H9 (cell line): ENCODE measurements around the gene IL9. TPM values are rescaled to one million over a fixed set of nuclear protein-coding genes. Genes with fewer than 3 reads are reported as not detected.

Experiments
- DNase-seq: peaks from one replicate; pipeline ENCODE4 v3.0.0-alpha.2; 2017
- H2AFZ ChIP-seq: one replicate; pipeline ENCODE4 v1.6.1; 2013; ENCODE audit warnings: mild to moderate bottlenecking, low read length, control low read depth, moderate library complexity
- H2AK5ac ChIP-seq: 2 replicates; pipeline ENCODE4 v1.6.1; 2013; ENCODE audit warnings: low read length, control low read depth, mixed read lengths; ENCODE audit not compliant: insufficient read length
- H2BK120ac ChIP-seq: one replicate; pipeline ENCODE4 v1.6.1; 2013; ENCODE audit warnings: low read depth, mild to moderate bottlenecking, low read length, control low read depth, inconsistent platforms; ENCODE audit not compliant: poor library complexity, severe bottlenecking
- H2BK12ac ChIP-seq: 2 replicates; pipeline ENCODE4 v1.6.1; 2013; ENCODE audit warnings: low read length, control low read depth, mixed read lengths, low read depth; ENCODE audit not compliant: insufficient read length
- H2BK15ac ChIP-seq: 2 replicates; pipeline ENCODE4 v1.6.1; 2013; ENCODE audit warnings: low read depth, low read length, control low read depth
- H2BK20ac ChIP-seq: one replicate; pipeline ENCODE4 v1.6.1; 2013; ENCODE audit warnings: low read depth, mild to moderate bottlenecking, low read length, control low read depth, inconsistent platforms; ENCODE audit not compliant: poor library complexity, severe bottlenecking
- H2BK5ac ChIP-seq: 2 replicates; pipeline ENCODE4 v1.6.1; 2013; ENCODE audit warnings: low read length, control low read depth, mixed read lengths; ENCODE audit not compliant: insufficient read length
- H3K14ac ChIP-seq: 2 replicates; pipeline ENCODE4 v1.6.1; 2013; ENCODE audit warnings: low read length, control low read depth; ENCODE audit not compliant: insufficient read depth
- H3K18ac ChIP-seq: 2 replicates; pipeline ENCODE4 v1.6.1; 2013; ENCODE audit warnings: low read depth, mild to moderate bottlenecking, mixed read lengths, low read length, control low read depth; ENCODE audit not compliant: insufficient read length
- H3K23ac ChIP-seq: 2 replicates; pipeline ENCODE4 v1.6.1; 2013; ENCODE audit warnings: low read length, control low read depth, mixed read lengths, low read depth; ENCODE audit not compliant: insufficient read length
- H3K23me2 ChIP-seq: 2 replicates; pipeline ENCODE4 v1.6.1; 2013; ENCODE audit warnings: low read depth, mild to moderate bottlenecking, mixed read lengths, low read length, control low read depth; ENCODE audit not compliant: insufficient read length, poor library complexity, severe bottlenecking
- H3K27ac ChIP-seq: 2 replicates; pipeline ENCODE4 v1.5.1; 2013; ENCODE audit warnings: low read length, control low read depth, mixed read lengths, low read depth; ENCODE audit not compliant: insufficient read length
- H3K27me3 ChIP-seq: 2 replicates; pipeline ENCODE4 v1.6.1; 2013; ENCODE audit warnings: low read length, control low read depth, inconsistent platforms; ENCODE audit not compliant: insufficient read depth
- H3K4ac ChIP-seq: 2 replicates; pipeline ENCODE4 v1.6.1; 2013; ENCODE audit warnings: low read depth, mild to moderate bottlenecking, control low read depth, inconsistent platforms, low read length, moderate library complexity
- H3K4me1 ChIP-seq: 2 replicates; pipeline ENCODE4 v1.6.1; 2013; ENCODE audit warnings: low read length, control low read depth, inconsistent platforms; ENCODE audit not compliant: insufficient read depth
- H3K4me2 ChIP-seq: 2 replicates; pipeline ENCODE4 v1.6.1; 2013; ENCODE audit warnings: low read length, control low read depth, mixed read lengths; ENCODE audit not compliant: insufficient read length, insufficient read depth
- H3K56ac ChIP-seq: 2 replicates; pipeline ENCODE4 v1.6.1; 2013; ENCODE audit warnings: low read depth, mild to moderate bottlenecking, mixed read lengths, low read length, control low read depth; ENCODE audit not compliant: insufficient read length
- H3K79me1 ChIP-seq: 2 replicates; pipeline ENCODE4 v1.6.1; 2013; ENCODE audit warnings: low read depth, mild to moderate bottlenecking, moderate library complexity, low read length, control low read depth, inconsistent platforms; ENCODE audit not compliant: insufficient read depth, poor library complexity, severe bottlenecking
- H3K79me2 ChIP-seq: 2 replicates; pipeline ENCODE4 v1.6.1; 2013; ENCODE audit warnings: low read length, control low read depth, inconsistent platforms; ENCODE audit not compliant: insufficient read depth
- H3K9ac ChIP-seq: 2 replicates; pipeline ENCODE4 v1.6.1; 2013; ENCODE audit warnings: low read length, control low read depth, mixed read lengths; ENCODE audit not compliant: insufficient read length; ENCODE audit errors: extremely low read depth
- H3K9me3 ChIP-seq: one replicate; pipeline ENCODE4 v1.6.1; 2013; ENCODE audit warnings: low read depth, low read length, inconsistent platforms; ENCODE audit not compliant: control insufficient read depth
- H3T11ph ChIP-seq: one replicate; pipeline ENCODE4 v1.6.1; 2013; ENCODE audit warnings: mild to moderate bottlenecking, low read length, control low read depth, inconsistent platforms
- H4K20me1 ChIP-seq: one replicate; pipeline ENCODE4 v1.6.1; 2013; ENCODE audit not compliant: control insufficient read depth, insufficient read length, insufficient read depth
- H4K5ac ChIP-seq: 2 replicates; pipeline ENCODE4 v1.6.1; 2013; ENCODE audit warnings: low read depth, mild to moderate bottlenecking, mixed read lengths, low read length, control low read depth; ENCODE audit not compliant: insufficient read length
- H4K8ac ChIP-seq: replicated peaks from 2 replicates; pipeline ENCODE4 v1.6.1; 2013; ENCODE audit warnings: low read length, control low read depth, mixed read lengths, low read depth; ENCODE audit not compliant: insufficient read length
- H4K91ac ChIP-seq: 2 replicates; pipeline ENCODE4 v1.6.1; 2013; ENCODE audit warnings: low read depth, mild to moderate bottlenecking, moderate library complexity, mixed read lengths, low read length, control low read depth; ENCODE audit not compliant: insufficient read length
- H3K27ac Mint-ChIP-seq, 3 experiments: 2 replicates in 2 of 3; 3 replicates in 1 of 3; pipeline ENCODE4 v1.8.0; 2020 to 2021; ENCODE audit warnings: mixed read lengths in 3 of 3, mild to moderate bottlenecking in 1 of 3, moderate library complexity in 1 of 3
- H3K27me3 Mint-ChIP-seq: 2 replicates; pipeline ENCODE4 v1.8.0; 2021; ENCODE audit warnings: low read depth, mild to moderate bottlenecking, moderate library complexity, mixed read lengths
- H3K36me3 Mint-ChIP-seq, 3 experiments: 2 replicates in 2 of 3; 3 replicates in 1 of 3; pipeline ENCODE4 v1.8.0; 2020 to 2021; ENCODE audit warnings: low read depth in 3 of 3, mixed read lengths in 3 of 3; ENCODE audit not compliant: insufficient read depth in 1 of 3
- H3K4me1 Mint-ChIP-seq, 2 experiments: 2 replicates each; pipeline ENCODE4 v1.8.0; 2020; ENCODE audit warnings: mixed read lengths in 2 of 2
- H3K4me3 Mint-ChIP-seq, 2 experiments: 2 replicates in 1 of 2; 3 replicates in 1 of 2; pipeline ENCODE4 v1.8.0; 2020 to 2021; ENCODE audit warnings: mild to moderate bottlenecking in 2 of 2, mixed read lengths in 2 of 2, moderate library complexity in 1 of 2
- H3K9me3 Mint-ChIP-seq, 2 experiments: 2 replicates in 1 of 2; 3 replicates in 1 of 2; pipeline ENCODE4 v1.8.0; 2020; ENCODE audit warnings: mild to moderate bottlenecking in 2 of 2, mixed read lengths in 2 of 2, moderate library complexity in 1 of 2
- WGBS: extraction: QIAGEN DNeasy Blood & Tissue Kit; methylation state at CpG from one replicate; pipeline ENCODE4 v1.1.7; 2013; ENCODE audit warnings: missing lambda C conversion rate, low lambda C conversion rate, mixed read lengths; ENCODE audit not compliant: insufficient read length; ENCODE audit errors: extremely low coverage; 5-methylcytosine and 5-hydroxymethylcytosine counted together
- total RNA-seq: library from RNA; stranded (reverse); gene quantifications from 2 replicates; pipeline ENCODE4 v1.2.1, GENCODE V29; 2021
- TF ChIP-seq, protein P1 (sequence below): fragments of 200-600 bp; sonication (generic); conservative IDR thresholded peaks from 3 replicates; pipeline ENCODE4 v1.8.0; 2021; ENCODE audit warnings: antibody characterized with exemption, mild to moderate bottlenecking

The IL9 gene
- total RNA-seq, 1 experiment from 2014 or later: not detected

DNA sequence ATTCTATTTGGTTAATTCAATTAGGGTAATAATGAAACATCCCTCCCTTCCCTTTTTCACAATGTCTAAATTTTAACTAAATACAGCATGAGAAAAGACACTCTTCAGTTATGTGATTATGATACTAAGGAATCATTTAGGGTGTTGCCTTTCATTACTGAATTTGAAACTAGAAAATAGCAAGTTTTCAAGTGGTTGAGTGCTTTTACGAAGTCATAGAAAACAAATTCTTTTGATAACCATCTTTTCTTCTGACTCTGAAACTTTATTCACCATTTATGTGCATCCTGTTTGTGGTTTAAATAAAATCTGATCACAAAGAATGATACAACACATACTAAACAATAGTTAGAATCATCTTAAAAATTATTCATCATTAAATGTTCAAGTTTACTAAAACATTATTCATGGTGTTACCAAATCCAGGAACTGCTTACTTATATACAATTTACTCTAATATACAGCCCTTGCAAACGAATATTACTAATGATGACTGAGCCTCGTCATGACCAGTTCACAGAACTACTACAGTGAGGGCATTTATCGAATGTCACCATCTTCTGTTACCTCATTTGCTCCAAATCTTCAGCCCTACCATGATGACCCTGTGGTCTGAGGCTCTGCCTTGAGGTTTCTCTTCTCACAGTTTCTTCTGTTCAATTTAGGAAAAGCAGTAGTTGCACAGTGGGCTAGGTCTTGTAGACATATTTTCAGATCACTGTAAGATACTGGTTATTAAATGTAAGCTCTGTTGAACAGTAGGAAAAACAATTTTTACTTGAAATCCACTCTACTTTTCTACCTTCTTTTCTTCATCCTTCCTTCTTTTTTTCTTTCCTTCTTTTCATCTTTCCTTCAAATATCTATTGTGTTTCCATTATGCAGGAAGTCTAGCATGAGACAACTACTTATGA is 18.3 kb upstream of the IL9 start:
- H2BK12ac ChIP-seq: no peak overlapping the region
- H3K27ac ChIP-seq: no peak overlapping the region
- H3K4me2 ChIP-seq: no peak overlapping the region
- H4K5ac ChIP-seq: no peak overlapping the region
- no peak overlapping the region for H3K23ac ChIP-seq
- Mint-ChIP-seq H3K27me3 (peaks cover 94% of the 10 kb centered on the region), H3K27ac (no peak overlapping the region), H3K4me1 (no peaks in the 10 kb centered on the region), H3K36me3 (no peaks in the 10 kb centered on the region), H3K9me3 (no peaks in the 10 kb centered on the region), H3K4me3 (no peak overlapping the region)
- H3K79me1 ChIP-seq: no peaks in the 10 kb centered on the region
- H3K18ac ChIP-seq: no peak overlapping the region
- H3K14ac ChIP-seq: no peak overlapping the region
- H3K23me2 ChIP-seq: no peaks in the 10 kb centered on the region
- no peak overlapping the region for H3K4ac ChIP-seq
- no peaks in the 10 kb centered on the region for H3K79me2 ChIP-seq
- no peak for DNase-seq
- H4K91ac ChIP-seq: no peak overlapping the region
- H3K56ac ChIP-seq: no peak overlapping the region
- no peak overlapping the region for H2BK15ac ChIP-seq
- no peaks in the 10 kb centered on the region; the same call in 1 of the 2 replicates for H3K27me3 ChIP-seq
- H2BK5ac ChIP-seq: no peak overlapping the region
- H3K4me1 ChIP-seq: no peaks in the 10 kb centered on the region
- WGBS: no CpG with 5 or more reads among the region's 4 CpGs
- no peak overlapping the region for H4K8ac ChIP-seq
- H3K9ac ChIP-seq: no peak overlapping the region
- H3T11ph ChIP-seq: no peak overlapping the region
- no peak overlapping the region for H2BK120ac ChIP-seq
- no peaks in the 10 kb centered on the region for H3K9me3 ChIP-seq
- no peaks in the 10 kb centered on the region for H4K20me1 ChIP-seq
- H2AK5ac ChIP-seq: no peak overlapping the region
- TF ChIP-seq, protein P1, sequence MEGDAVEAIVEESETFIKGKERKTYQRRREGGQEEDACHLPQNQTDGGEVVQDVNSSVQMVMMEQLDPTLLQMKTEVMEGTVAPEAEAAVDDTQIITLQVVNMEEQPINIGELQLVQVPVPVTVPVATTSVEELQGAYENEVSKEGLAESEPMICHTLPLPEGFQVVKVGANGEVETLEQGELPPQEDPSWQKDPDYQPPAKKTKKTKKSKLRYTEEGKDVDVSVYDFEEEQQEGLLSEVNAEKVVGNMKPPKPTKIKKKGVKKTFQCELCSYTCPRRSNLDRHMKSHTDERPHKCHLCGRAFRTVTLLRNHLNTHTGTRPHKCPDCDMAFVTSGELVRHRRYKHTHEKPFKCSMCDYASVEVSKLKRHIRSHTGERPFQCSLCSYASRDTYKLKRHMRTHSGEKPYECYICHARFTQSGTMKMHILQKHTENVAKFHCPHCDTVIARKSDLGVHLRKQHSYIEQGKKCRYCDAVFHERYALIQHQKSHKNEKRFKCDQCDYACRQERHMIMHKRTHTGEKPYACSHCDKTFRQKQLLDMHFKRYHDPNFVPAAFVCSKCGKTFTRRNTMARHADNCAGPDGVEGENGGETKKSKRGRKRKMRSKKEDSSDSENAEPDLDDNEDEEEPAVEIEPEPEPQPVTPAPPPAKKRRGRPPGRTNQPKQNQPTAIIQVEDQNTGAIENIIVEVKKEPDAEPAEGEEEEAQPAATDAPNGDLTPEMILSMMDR: no peak
- no peak overlapping the region for H2BK20ac ChIP-seq
- no peak overlapping the region for H2AFZ ChIP-seq
